Measurements from ENCODE around the gene C3orf49. TPM values are rescaled to one million over a fixed set of nuclear protein-coding genes. Genes with fewer than 3 reads are reported as not detected.

Gene C3orf49
- total RNA-seq, 1 donor, result not detected

DNA sequence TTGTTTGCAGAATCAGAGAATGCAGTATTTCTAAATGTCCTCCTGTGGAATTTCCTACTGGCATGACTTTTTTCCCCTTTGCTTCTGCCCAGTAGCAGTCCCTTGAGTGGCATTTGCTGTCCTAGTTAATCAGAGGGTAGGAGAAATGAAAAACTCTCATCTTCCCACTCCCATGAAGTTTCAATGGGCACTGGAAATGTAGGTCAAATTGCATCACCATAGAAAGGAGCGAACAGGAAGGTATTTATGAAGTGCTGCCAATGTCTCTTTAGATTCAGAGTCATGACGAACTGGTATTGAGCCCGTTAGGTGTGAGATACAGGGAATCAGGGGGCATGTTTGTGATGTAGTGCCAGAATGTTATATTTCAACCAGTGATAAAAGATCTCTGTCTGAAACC, 67.8 kb downstream of the C3orf49 start:
- DNase-seq (ENCODE audit: insufficient read length, low spot score, missing footprints), result no peak
- no peak overlapping the region for H3K27ac ChIP-seq (ENCODE audit: low read depth, low read length)
- no peaks in the 10 kb centered on the region for H3K9me3 ChIP-seq (ENCODE audit: low read depth, low read length)
- H3K36me3 ChIP-seq (ENCODE audit: insufficient read depth, low read length), result no peaks in the 10 kb centered on the region
- TF ChIP-seq CTCF (IDR thresholded peaks at IDR 0.05; ENCODE audit: extremely low read depth, low read depth, low read length), result no peak
- no peak overlapping the region for H3K4me3 ChIP-seq (ENCODE audit: insufficient read depth, low read length)
- H3K79me2 ChIP-seq (ENCODE audit: insufficient read depth, low read length), result peaks cover 66% of the 10 kb centered on the region
- no peaks in the 10 kb centered on the region for H3K4me1 ChIP-seq (ENCODE audit: insufficient read depth, low read length)
- no peak overlapping the region for H3K4me2 ChIP-seq (ENCODE audit: insufficient read depth, low read length)
- no peaks in the 10 kb centered on the region for H3K27me3 ChIP-seq (ENCODE audit: insufficient read depth, low read length)
- H4K20me1 ChIP-seq (ENCODE audit: insufficient read depth, low read length), result peaks cover 18% of the 10 kb centered on the region
- H2AFZ ChIP-seq (ENCODE audit: low read length), result no peak overlapping the region

DNA sequence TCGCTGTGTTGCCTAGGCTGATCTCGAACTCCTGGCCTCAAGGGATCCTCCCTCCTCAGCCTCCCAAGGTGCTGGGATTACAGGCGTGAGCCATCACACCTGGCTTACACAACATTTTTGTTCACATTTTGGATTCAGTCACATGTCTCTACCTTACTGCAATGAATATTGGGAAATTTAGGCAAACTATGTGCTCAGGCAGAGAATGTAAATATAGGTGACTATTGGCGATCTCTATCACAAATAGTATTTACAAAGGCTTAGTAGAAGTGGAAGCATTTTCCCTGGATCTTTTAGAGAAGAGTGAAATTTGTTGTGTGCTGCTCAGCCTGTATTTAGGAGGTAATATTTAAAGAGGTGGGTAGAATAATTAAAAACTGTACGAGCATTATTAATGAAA, 72.4 kb downstream of the C3orf49 start:
- no peaks in the 10 kb centered on the region for H3K36me3 ChIP-seq (ENCODE audit: insufficient read depth, low read length)
- DNase-seq (ENCODE audit: insufficient read length, low spot score, missing footprints), result no peak
- peaks cover 12% of the 10 kb centered on the region for H3K4me1 ChIP-seq (ENCODE audit: insufficient read depth, low read length)
- no peak overlapping the region for H3K4me2 ChIP-seq (ENCODE audit: insufficient read depth, low read length)
- no peaks in the 10 kb centered on the region for H3K27me3 ChIP-seq (ENCODE audit: insufficient read depth, low read length)
- H4K20me1 ChIP-seq (ENCODE audit: insufficient read depth, low read length), result peaks cover 12% of the 10 kb centered on the region
- no peak overlapping the region for H3K4me3 ChIP-seq (ENCODE audit: insufficient read depth, low read length)
- H3K79me2 ChIP-seq (ENCODE audit: insufficient read depth, low read length), result peaks cover 65% of the 10 kb centered on the region
- H3K27ac ChIP-seq (ENCODE audit: low read depth, low read length), result no peak overlapping the region
- H3K9me3 ChIP-seq (ENCODE audit: low read depth, low read length), result no peaks in the 10 kb centered on the region
- H2AFZ ChIP-seq (ENCODE audit: low read length), result no peak overlapping the region
- no peak for TF ChIP-seq CTCF (IDR thresholded peaks at IDR 0.05; ENCODE audit: extremely low read depth, low read depth, low read length)

DNA sequence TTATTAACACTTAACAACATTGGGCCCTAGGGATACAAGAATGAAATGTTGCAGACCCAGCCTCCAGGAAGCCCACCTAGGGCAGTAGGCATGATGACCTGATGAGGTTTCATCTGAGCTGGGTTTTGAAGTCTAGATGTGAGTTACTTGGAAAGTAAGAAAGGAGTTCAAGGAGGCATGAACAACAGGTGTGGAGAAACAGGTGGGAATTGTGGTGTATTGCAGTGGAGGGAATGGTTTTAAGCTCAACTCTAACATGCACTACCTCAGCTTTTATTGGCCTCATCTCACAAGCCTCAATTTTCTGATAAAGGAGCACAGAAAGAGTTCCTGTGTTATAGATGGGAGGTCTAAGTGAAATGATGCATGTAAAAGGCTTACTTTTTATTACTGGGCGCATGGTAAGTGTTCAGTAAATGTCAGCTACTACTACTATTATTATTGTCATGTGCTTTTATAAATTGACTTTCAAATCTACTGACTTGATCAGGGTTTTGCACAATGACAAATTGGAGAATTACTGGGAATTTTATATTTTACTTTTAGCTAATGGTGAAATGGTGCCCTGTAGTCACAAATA, 73.8 kb downstream of the C3orf49 start:
- peaks cover 66% of the 10 kb centered on the region for H3K79me2 ChIP-seq (ENCODE audit: insufficient read depth, low read length)
- H4K20me1 ChIP-seq (ENCODE audit: insufficient read depth, low read length), result peaks cover 14% of the 10 kb centered on the region

More for the DNA sequence above, 73.8 kb downstream of the C3orf49 start:
- Histone ChIP-seq H3K4me1 (ENCODE audit: insufficient read depth, low read length) (peaks cover 20% of the 10 kb centered on the region), H3K36me3 (ENCODE audit: insufficient read depth, low read length) (no peaks in the 10 kb centered on the region), H3K4me2 (ENCODE audit: insufficient read depth, low read length) (no peak overlapping the region), H3K27me3 (ENCODE audit: insufficient read depth, low read length) (no peaks in the 10 kb centered on the region), H3K9me3 (ENCODE audit: low read depth, low read length) (no peaks in the 10 kb centered on the region), H2AFZ (ENCODE audit: low read length) (no peak overlapping the region), H3K27ac (ENCODE audit: low read depth, low read length) (no peak overlapping the region), H3K4me3 (ENCODE audit: insufficient read depth, low read length) (no peak overlapping the region)
- no peak for DNase-seq (ENCODE audit: insufficient read length, low spot score, missing footprints)
- TF ChIP-seq CTCF (IDR thresholded peaks at IDR 0.05; ENCODE audit: extremely low read depth, low read depth, low read length), result no peak
